OCI-LY1 (cell line): ENCODE measurements around the gene TMEM178B.

Source experiments
- H2AFZ ChIP-seq: fragments of 200-600 bp; sonication (generic), shearing (Covaris generic); 2 replicates; pipeline ENCODE4 v1.6.0; 2014; ENCODE audit warnings: antibody characterized with exemption, mild to moderate bottlenecking, low read length
- H3F3A ChIP-seq: fragments of 200-600 bp; sonication (generic), shearing (Covaris generic); 2 replicates; pipeline ENCODE4 v1.6.0; 2014; ENCODE audit warnings: mild to moderate bottlenecking, antibody characterized with exemption, low read length, moderate library complexity; ENCODE audit not compliant: insufficient read depth
- H3K27ac ChIP-seq: fragments of 200-600 bp; sonication (generic); 2 replicates; pipeline ENCODE4 v1.5.1; 2014; ENCODE audit warnings: low read length, mixed run types, mild to moderate bottlenecking, low read depth; ENCODE audit not compliant: poor library complexity, severe bottlenecking
- H3K27me3 ChIP-seq: fragments of 200-600 bp; sonication (generic); 2 replicates; pipeline ENCODE4 v1.6.0; 2014; ENCODE audit warnings: antibody characterized with exemption, mild to moderate bottlenecking, low read length, moderate library complexity; ENCODE audit not compliant: insufficient read depth
- H3K36me3 ChIP-seq: fragments of 200-600 bp; sonication (generic); 2 replicates; pipeline ENCODE4 v1.6.1; 2014; ENCODE audit warnings: mild to moderate bottlenecking, antibody characterized with exemption, low read length, moderate library complexity, mixed read lengths; ENCODE audit not compliant: insufficient read depth
- H3K4me1 ChIP-seq: fragments of 200-600 bp; sonication (generic); 2 replicates; pipeline ENCODE4 v1.5.1; 2014; ENCODE audit warnings: mild to moderate bottlenecking, low read length, moderate library complexity; ENCODE audit not compliant: insufficient read depth, severe bottlenecking
- H3K4me2 ChIP-seq: fragments of 200-600 bp; sonication (generic), shearing (Covaris generic); 2 replicates; pipeline ENCODE4 v1.6.1; 2014; ENCODE audit warnings: low read length
- H3K4me3 ChIP-seq: fragments of 200-600 bp; sonication (generic); 2 replicates; pipeline ENCODE4 v1.5.1; 2014; ENCODE audit warnings: low read length, low read depth, mild to moderate bottlenecking, mixed read lengths; ENCODE audit not compliant: poor library complexity, severe bottlenecking
- H3K79me2 ChIP-seq: fragments of 200-600 bp; shearing (Covaris generic); 2 replicates; pipeline ENCODE4 v1.6.1; 2016; ENCODE audit warnings: mixed run types, low read length, mixed read lengths; ENCODE audit not compliant: insufficient read depth
- H3K9ac ChIP-seq: fragments of 200-600 bp; sonication (generic), shearing (Covaris generic); 2 replicates; pipeline ENCODE4 v1.6.1; 2014; ENCODE audit warnings: mild to moderate bottlenecking, low read length, mixed read lengths
- H3K9me2 ChIP-seq: fragments of 200-600 bp; sonication (generic), shearing (Covaris generic); 2 replicates; pipeline ENCODE4 v1.6.1; 2014; ENCODE audit warnings: low read depth, mild to moderate bottlenecking, low read length, mixed read lengths
- H3K9me3 ChIP-seq: fragments of 200-600 bp; shearing (Covaris generic); 2 replicates; pipeline ENCODE4 v1.6.1; 2014; ENCODE audit warnings: low read length, mixed read lengths
- H4K20me1 ChIP-seq: fragments of 200-600 bp; sonication (generic), shearing (Covaris generic); 2 replicates; pipeline ENCODE4 v1.6.0; 2016; ENCODE audit warnings: mild to moderate bottlenecking, low read length; ENCODE audit not compliant: insufficient read depth
- CTCF ChIP-seq: fragments of 200-600 bp; sonication (generic), shearing (Covaris generic); IDR thresholded peaks from 2 replicates; pipeline ENCODE4 v1.5.1; 2017; ENCODE audit warnings: mild to moderate bottlenecking, antibody characterized with exemption, low read length, moderate library complexity, mixed read lengths
- EZH2 ChIP-seq: fragments of 200-600 bp; sonication (generic), shearing (Covaris generic); IDR thresholded peaks from 2 replicates; pipeline ENCODE4 v1.8.0; 2017; ENCODE audit warnings: borderline replicate concordance, mixed run types, mild to moderate bottlenecking, antibody characterized with exemption, low read length, moderate library complexity, mixed read lengths

TMEM178B gene

GRCh38 chr7:141439164-141439563 is 365.3 kb downstream of the TMEM178B start:
- Histone ChIP-seq H3K4me3 (no peak overlapping the region), H3K79me2 (no peaks in the 10 kb centered on the region), H4K20me1 (no peaks in the 10 kb centered on the region), H3K4me1 (no peaks in the 10 kb centered on the region), H3K9me2 (no peaks in the 10 kb centered on the region), H3K36me3 (no peaks in the 10 kb centered on the region), H2AFZ (no peak overlapping the region), H3F3A (no peaks in the 10 kb centered on the region), H3K9ac (no peak overlapping the region), H3K9me3 (no peaks in the 10 kb centered on the region), H3K27ac (no peak overlapping the region), H3K4me2 (no peak overlapping the region), H3K27me3 (0 out of 2 replicates have a peak, but pooled peaks cover 3% of the 10 kb centered on the region)
- TF ChIP-seq CTCF (no peak), EZH2 (no peak)

- no peaks in the 10 kb centered on the region for H3K36me3 ChIP-seq
- H3K4me1 ChIP-seq: no peaks in the 10 kb centered on the region
- H3K9ac ChIP-seq: no peak overlapping the region
- H2AFZ ChIP-seq: no peak overlapping the region
- no peak overlapping the region for H3K4me3 ChIP-seq
- H3K27me3 ChIP-seq: 0 out of 2 replicates have a peak, but pooled peaks cover 3% of the 10 kb centered on the region
- H3K27ac ChIP-seq: no peak overlapping the region
- no peak for TF ChIP-seq EZH2
- no peak for TF ChIP-seq CTCF
- H4K20me1 ChIP-seq: no peaks in the 10 kb centered on the region
- no peaks in the 10 kb centered on the region for H3K9me3 ChIP-seq
- H3K79me2 ChIP-seq: no peaks in the 10 kb centered on the region
- no peaks in the 10 kb centered on the region for H3F3A ChIP-seq
- no peaks in the 10 kb centered on the region for H3K9me2 ChIP-seq
- no peak overlapping the region for H3K4me2 ChIP-seq
Measured at GRCh38 chr7:141439776-141440175, 365.9 kb downstream of the TMEM178B start.

- Histone ChIP-seq H3K79me2 (no peaks in the 10 kb centered on the region), H3K9ac (no peak overlapping the region), H2AFZ (no peak overlapping the region), H3K4me2 (no peak overlapping the region), H3K4me3 (no peak overlapping the region), H4K20me1 (no peaks in the 10 kb centered on the region), H3K27me3 (no peaks in the 10 kb centered on the region), H3K9me2 (no peaks in the 10 kb centered on the region), H3K4me1 (no peaks in the 10 kb centered on the region), H3K36me3 (no peaks in the 10 kb centered on the region), H3F3A (no peaks in the 10 kb centered on the region), H3K27ac (no peak overlapping the region), H3K9me3 (no peaks in the 10 kb centered on the region)
- TF ChIP-seq CTCF (no peak), EZH2 (no peak)
Measured at GRCh38 chr7:141441837-141442627, 368.2 kb downstream of the TMEM178B start.
